ENCODE data around the gene MAP3K20. TPM values are rescaled to one million over a fixed set of nuclear protein-coding genes. Genes with fewer than 3 reads are reported as not detected.

Gene MAP3K20
- total RNA-seq, 1 donor from 2014 or later: 18.0 TPM

GRCh38 chr2:173048522-173048896 is 27.1 kb upstream of the MAP3K20 start:
- peaks cover 11% of the 10 kb centered on the region for H3K4me1 Mint-ChIP-seq
- H3K36me3 Mint-ChIP-seq: no peaks in the 10 kb centered on the region
- H3K9me3 ChIP-seq (ENCODE audit: low read depth): no peaks in the 10 kb centered on the region
- no peak overlapping the region for H3K4me3 Mint-ChIP-seq
- H3K27ac ChIP-seq: no peak overlapping the region
- H3K4me2 ChIP-seq: no peak overlapping the region
- H3K9me3 Mint-ChIP-seq: no peaks in the 10 kb centered on the region
- H4K20me1 ChIP-seq (ENCODE audit: low read depth): no peaks in the 10 kb centered on the region
- no peak for DNase-seq (ENCODE audit: low spot score)
- no peak overlapping the region for H3K4me3 ChIP-seq
- peaks cover 10% of the 10 kb centered on the region for H3K4me1 ChIP-seq
- no peak overlapping the region for H3K9ac ChIP-seq
- no peak overlapping the region for H3K27ac Mint-ChIP-seq
- no peaks in the 10 kb centered on the region for H3K36me3 ChIP-seq
- no peak overlapping the region for H2AFZ ChIP-seq (replicated peaks)
- no peaks in the 10 kb centered on the region for H3F3A ChIP-seq (ENCODE audit: low read depth)
- H3K27me3 Mint-ChIP-seq (ENCODE audit: insufficient read depth, low read depth): peaks cover 2% of the 10 kb centered on the region
- no peaks in the 10 kb centered on the region for H3K27me3 ChIP-seq
- no peaks in the 10 kb centered on the region for H3K79me2 ChIP-seq (ENCODE audit: low read depth)
- no peak for TF ChIP-seq EZH2 (IDR thresholded peaks at IDR 0.05)
- no peak for TF ChIP-seq CTCF (IDR thresholded peaks at IDR 0.05)
- no peak for TF ChIP-seq EZH2phosphoT487 (IDR thresholded peaks at IDR 0.05)

DNA sequence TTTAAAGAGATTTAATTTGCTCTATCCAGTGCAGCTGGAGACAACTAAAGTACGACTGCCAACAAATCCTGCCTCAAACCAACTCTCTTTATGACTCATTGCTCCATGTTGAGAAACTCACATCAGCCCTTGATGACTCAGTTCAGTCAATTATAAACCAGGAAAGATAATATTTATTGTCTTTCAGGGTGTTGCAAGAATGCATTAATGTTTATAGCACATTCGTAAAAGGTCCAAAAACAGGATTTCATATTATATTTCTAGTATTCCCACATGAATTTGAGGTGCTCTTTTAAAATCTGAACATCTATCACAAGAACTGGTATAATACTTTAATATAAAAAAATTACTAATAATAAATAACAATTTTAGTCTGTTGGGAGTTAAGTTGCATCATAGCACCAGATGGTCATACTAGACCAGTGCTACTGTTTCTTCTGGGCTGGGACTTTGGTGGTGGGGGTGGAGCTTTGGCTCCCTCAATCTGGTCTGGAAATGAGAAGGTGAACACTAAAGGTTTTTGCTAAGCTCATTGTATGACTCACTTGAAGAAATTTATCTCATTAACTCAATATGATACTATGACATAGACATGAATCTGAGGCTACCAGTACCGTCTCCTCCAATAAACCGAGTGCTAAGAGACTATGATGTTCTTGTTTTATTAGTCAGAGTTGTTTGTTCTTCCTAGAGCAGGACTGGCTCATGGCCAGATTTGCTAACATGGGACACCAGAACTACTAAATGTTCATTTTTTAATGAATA is 26.6 kb upstream of the MAP3K20 start:
- Mint-ChIP-seq H3K36me3 (no peaks in the 10 kb centered on the region), H3K27me3 (ENCODE audit: insufficient read depth, low read depth) (peaks cover 2% of the 10 kb centered on the region), H3K4me1 (peaks cover 11% of the 10 kb centered on the region), H3K4me3 (no peak overlapping the region), H3K27ac (no peak overlapping the region), H3K9me3 (no peaks in the 10 kb centered on the region)
- Histone ChIP-seq H3K4me2 (no peak overlapping the region), H3K79me2 (ENCODE audit: low read depth) (no peaks in the 10 kb centered on the region), H3K4me3 (no peak overlapping the region), H3K9ac (no peak overlapping the region), H3K27ac (no peak overlapping the region), H4K20me1 (ENCODE audit: low read depth) (no peaks in the 10 kb centered on the region), H3K36me3 (no peaks in the 10 kb centered on the region), H2AFZ (replicated peaks) (no peak overlapping the region), H3K27me3 (no peaks in the 10 kb centered on the region), H3K9me3 (ENCODE audit: low read depth) (no peaks in the 10 kb centered on the region), H3F3A (ENCODE audit: low read depth) (no peaks in the 10 kb centered on the region), H3K4me1 (peaks cover 10% of the 10 kb centered on the region)
- no peak for DNase-seq (ENCODE audit: low spot score)
- TF ChIP-seq EZH2phosphoT487 (IDR thresholded peaks at IDR 0.05) (no peak), EZH2 (IDR thresholded peaks at IDR 0.05) (no peak), CTCF (IDR thresholded peaks at IDR 0.05) (no peak)

DNA sequence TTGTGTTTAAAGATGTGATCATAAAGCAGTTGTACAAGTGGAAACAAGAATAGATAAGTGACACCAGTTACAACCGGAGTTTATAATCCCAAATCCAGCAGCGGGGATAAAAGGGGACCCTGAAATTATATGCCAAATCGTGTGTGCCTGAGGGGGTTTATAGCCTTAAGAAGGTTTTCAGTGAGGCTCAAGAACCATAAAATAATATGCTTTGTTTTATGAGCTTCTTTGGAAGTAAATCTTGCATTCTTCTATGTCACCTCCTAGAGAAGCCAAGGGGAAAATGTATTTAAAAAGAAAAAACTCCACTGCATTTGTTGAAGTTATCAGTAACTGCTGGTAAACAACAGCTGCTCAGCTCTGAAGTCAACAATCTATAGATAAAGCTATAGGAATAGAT is 25.8 kb upstream of the MAP3K20 start:
- Histone ChIP-seq H3K27me3 (no peaks in the 10 kb centered on the region), H2AFZ (replicated peaks) (no peak overlapping the region), H3K9me3 (ENCODE audit: low read depth) (no peaks in the 10 kb centered on the region), H3K4me3 (no peak overlapping the region), H3K9ac (no peak overlapping the region), H4K20me1 (ENCODE audit: low read depth) (no peaks in the 10 kb centered on the region), H3K4me1 (peaks cover 10% of the 10 kb centered on the region), H3K36me3 (no peaks in the 10 kb centered on the region), H3K4me2 (no peak overlapping the region), H3K27ac (no peak overlapping the region), H3F3A (ENCODE audit: low read depth) (no peaks in the 10 kb centered on the region), H3K79me2 (ENCODE audit: low read depth) (no peaks in the 10 kb centered on the region)
- DNase-seq (ENCODE audit: low spot score): no peak
- Mint-ChIP-seq H3K9me3 (no peaks in the 10 kb centered on the region), H3K4me3 (no peak overlapping the region), H3K27me3 (ENCODE audit: insufficient read depth, low read depth) (no peaks in the 10 kb centered on the region), H3K36me3 (no peaks in the 10 kb centered on the region), H3K4me1 (peaks cover 11% of the 10 kb centered on the region), H3K27ac (no peak overlapping the region)
- TF ChIP-seq CTCF (IDR thresholded peaks at IDR 0.05) (no peak), EZH2 (IDR thresholded peaks at IDR 0.05) (no peak), EZH2phosphoT487 (IDR thresholded peaks at IDR 0.05) (no peak)

Data from neural progenitor cell (in vitro differentiated cells).